CD14-positive monocyte (primary cell): ENCODE measurements around the gene KCTD7. TPM values are rescaled to one million over a fixed set of nuclear protein-coding genes. Genes with fewer than 3 reads are reported as not detected.
"Not testable (repeated sequence)": the region's sequence is repeated elsewhere in the genome, so short reads cannot be mapped to it uniquely, and the experiment has no call there.

ENCODE experiments used
- DNase-seq, 3 donors: peaks; one replicate each; pipeline ENCODE4 v3.0.0-alpha.2; 2011 to 2022
- H2AFZ ChIP-seq: 2 replicates; pipeline ENCODE4 v1.6.0; 2012; ENCODE audit warnings: mild to moderate bottlenecking, low read depth, low read length, inconsistent platforms; ENCODE audit not compliant: insufficient read depth, poor library complexity, severe bottlenecking
- H3K27ac ChIP-seq, 2 donors: 1 replicate in 1 of 2; 2 replicates in 1 of 2; pipeline ENCODE4 v1.5.1; 2012 to 2013; ENCODE audit warnings: low read length in 2 of 2, control low read depth in 1 of 2, inconsistent platforms in 1 of 2, low read depth in 1 of 2, mild to moderate bottlenecking in 1 of 2
- H3K27me3 ChIP-seq, 2 donors: one replicate each; pipeline versions ENCODE4 v1.6.0 to v1.6.1; 2011 to 2013; ENCODE audit warnings: low read length in 2 of 2; ENCODE audit not compliant: control insufficient read depth in 2 of 2, insufficient read depth in 2 of 2
- H3K36me3 ChIP-seq, 2 donors: replicated peaks in 1 of 2; 1 replicate in 1 of 2; 2 replicates in 1 of 2; pipeline versions ENCODE4 v1.5.1 to v1.6.1; 2012 to 2013; ENCODE audit warnings: low read length in 2 of 2, control low read depth in 1 of 2, inconsistent platforms in 1 of 2, mild to moderate bottlenecking in 1 of 2; ENCODE audit not compliant: insufficient read depth in 2 of 2, control insufficient read depth in 1 of 2
- H3K4me1 ChIP-seq, 2 donors: 1 replicate in 1 of 2; 2 replicates in 1 of 2; pipeline versions ENCODE4 v1.5.1 to v1.6.1; 2012 to 2013; ENCODE audit warnings: low read length in 2 of 2, control low read depth in 1 of 2, inconsistent platforms in 1 of 2, mild to moderate bottlenecking in 1 of 2, moderate library complexity in 1 of 2; ENCODE audit not compliant: insufficient read depth in 2 of 2, control insufficient read depth in 1 of 2
- H3K4me2 ChIP-seq: replicated peaks from 2 replicates; pipeline ENCODE3; 2012; ENCODE audit warnings: low read length, moderate library complexity, mild to moderate bottlenecking; ENCODE audit not compliant: poor library complexity, severe bottlenecking; ENCODE audit errors: extremely low read depth
- H3K4me3 ChIP-seq, 3 experiments: fragments of 200-600 bp in 1 of 3; sonication (generic) in 1 of 3; replicated peaks in 1 of 3; 1 replicate in 2 of 3; 2 replicates in 1 of 3; pipeline ENCODE4 v1.5.1; 2011 to 2013; ENCODE audit warnings: low read length in 3 of 3, mild to moderate bottlenecking in 3 of 3, control low read depth in 2 of 3, low read depth in 2 of 3, inconsistent platforms in 1 of 3, moderate library complexity in 1 of 3
- H3K79me2 ChIP-seq: 2 replicates; pipeline ENCODE4 v1.6.0; 2012; ENCODE audit warnings: mild to moderate bottlenecking, control low read depth, inconsistent platforms, low read length, moderate library complexity; ENCODE audit not compliant: insufficient read depth
- H3K9ac ChIP-seq: 2 replicates; pipeline ENCODE4 v1.6.0; 2017; ENCODE audit warnings: low read length, mild to moderate bottlenecking; ENCODE audit not compliant: insufficient read depth, poor library complexity, severe bottlenecking
- H3K9me3 ChIP-seq, 2 donors: replicated peaks in 1 of 2; 1 replicate in 1 of 2; 2 replicates in 1 of 2; pipeline versions ENCODE4 v1.5.1 to v1.6.1; 2012 to 2013; ENCODE audit warnings: low read length in 2 of 2, control low read depth in 1 of 2; ENCODE audit not compliant: control insufficient read depth in 1 of 2, insufficient read depth in 1 of 2
- H4K20me1 ChIP-seq: 2 replicates; pipeline ENCODE4 v1.6.0; 2012; ENCODE audit warnings: mild to moderate bottlenecking, low read length, control low read depth, moderate library complexity; ENCODE audit not compliant: insufficient read depth
- H3K27ac Mint-ChIP-seq, 7 donors: one replicate each; pipeline ENCODE4 v1.8.0; 2020; ENCODE audit warnings: mild to moderate bottlenecking in 7 of 7, mixed read lengths in 7 of 7, moderate library complexity in 6 of 7, inconsistent platforms in 2 of 7
- H3K27me3 Mint-ChIP-seq, 3 donors: one replicate each; pipeline ENCODE4 v1.8.0; 2021 to 2022; ENCODE audit warnings: low read depth in 3 of 3, mild to moderate bottlenecking in 3 of 3, mixed read lengths in 3 of 3, moderate library complexity in 3 of 3, inconsistent platforms in 1 of 3
- H3K36me3 Mint-ChIP-seq, 2 donors: one replicate each; pipeline ENCODE4 v1.8.0; 2020; ENCODE audit warnings: mixed read lengths in 2 of 2, inconsistent platforms in 1 of 2, mild to moderate bottlenecking in 1 of 2
- H3K4me1 Mint-ChIP-seq: one replicate; pipeline ENCODE4 v1.8.0; 2020; ENCODE audit warnings: mild to moderate bottlenecking, mixed read lengths
- H3K4me3 Mint-ChIP-seq, 2 donors: one replicate each; pipeline ENCODE4 v1.8.0; 2020; ENCODE audit warnings: mild to moderate bottlenecking in 2 of 2, mixed read lengths in 2 of 2, moderate library complexity in 1 of 2
- H3K9me3 Mint-ChIP-seq, 7 donors: one replicate each; pipeline ENCODE4 v1.8.0; 2020 to 2022; ENCODE audit warnings: mixed read lengths in 7 of 7, mild to moderate bottlenecking in 6 of 7, moderate library complexity in 6 of 7, inconsistent platforms in 2 of 7
- CTCF ChIP-seq: fragments of 200-600 bp; IDR thresholded peaks from one replicate; pipeline ENCODE4 v1.8.0; 2022; ENCODE audit warnings: antibody characterized with exemption, mild to moderate bottlenecking
- WGBS: methylation state at CpG from one replicate; pipeline ENCODE4 v1.1.5; 2013; ENCODE audit warnings: missing lambda C conversion rate; ENCODE audit not compliant: insufficient coverage; 5-methylcytosine and 5-hydroxymethylcytosine counted together
- intact Hi-C, 2 donors: fragments of 100-400 bp; cut with micrococcal nuclease; formaldehyde crosslinking; loops; one replicate each; pipeline versions ENCODE4 v1.15.0 to v1.15.1; 2023
- polyA plus RNA-seq, 3 donors: library from polyadenylated mRNA; depleted of rRNA in 1 of 3; unstranded in 2 of 3; stranded (reverse) in 1 of 3; fragments of 300-500 nt in 2 of 3; fragments of >200 nt in 1 of 3; fragmentation: Illumina TruSeq in 2 of 3; gene quantifications; 1 replicate in 2 of 3; 2 replicates in 1 of 3; pipeline ENCODE4 v1.2.3, GENCODE V29; 2012 to 2021

Gene KCTD7
- polyA plus RNA-seq, 3 donors = 1.8 to 9.2 (median 2.7) TPM

DNA sequence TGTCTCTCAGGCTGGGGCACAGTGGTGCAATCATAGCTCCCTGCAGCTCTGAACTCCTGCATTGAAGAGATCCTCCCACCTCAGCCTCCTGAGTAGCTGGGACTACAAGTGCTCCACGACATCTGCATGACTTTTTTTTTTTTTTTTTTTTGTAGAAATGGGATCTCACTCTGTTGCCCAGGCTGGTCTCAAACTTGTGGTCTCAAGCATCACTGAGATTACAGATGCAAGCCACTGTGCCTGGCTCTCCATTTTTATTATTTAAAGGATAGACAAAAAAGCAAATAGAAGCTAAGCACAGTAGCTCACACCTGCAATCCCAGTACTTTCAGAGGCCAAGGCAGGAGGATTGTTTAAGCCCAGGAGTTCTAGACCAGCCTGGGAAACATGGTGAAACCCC lies 13.0 kb upstream of the KCTD7 start:
- intact Hi-C loops = no loop called here
- no peak overlapping the region for H3K4me3 Mint-ChIP-seq
- no peak for DNase-seq
- no peak for TF ChIP-seq CTCF
- no peaks in the 10 kb centered on the region for H3K36me3 Mint-ChIP-seq
- Histone ChIP-seq H3K27me3 (peaks cover 0 to 2% of the 10 kb centered on the region in 2 donors), H3K36me3 (no peaks in the 10 kb centered on the region), H3K9ac (no peak overlapping the region), H3K27ac (no peak overlapping the region), H3K79me2 (no peaks in the 10 kb centered on the region), H3K4me1 (no peaks in the 10 kb centered on the region), H3K9me3 (peaks cover 0 to 4% of the 10 kb centered on the region in 2 donors), H2AFZ (no peak overlapping the region), H4K20me1 (no peaks in the 10 kb centered on the region), H3K4me2 (no peak overlapping the region), H3K4me3 (no peak overlapping the region)
- H3K27ac Mint-ChIP-seq = no peak overlapping the region
- H3K9me3 Mint-ChIP-seq = peaks cover 3 to 13% (median 10%) of the 10 kb centered on the region in 7 donors
- peaks cover 7 to 53% (median 27%) of the 10 kb centered on the region in 3 donors for H3K27me3 Mint-ChIP-seq
- WGBS = no CpG with 5 or more reads among the region's 1 CpG
- H3K4me1 Mint-ChIP-seq = no peaks in the 10 kb centered on the region

GRCh38 chr7:66617295-66617694 lies 11.4 kb upstream of the KCTD7 start:
- no peaks in the 10 kb centered on the region for H3K79me2 ChIP-seq
- WGBS = 89% methylated on average over 5 of the region's 8 CpGs
- no peaks in the 10 kb centered on the region for H4K20me1 ChIP-seq
- Mint-ChIP-seq H3K9me3 (peaks cover 3 to 18% (median 7%) of the 10 kb centered on the region in 7 donors), H3K27me3 (peaks cover 10 to 59% (median 36%) of the 10 kb centered on the region in 3 donors), H3K27ac (no peak overlapping the region), H3K4me3 (no peak overlapping the region), H3K4me1 (no peaks in the 10 kb centered on the region), H3K36me3 (no peaks in the 10 kb centered on the region)
- no peak for DNase-seq
- H3K9me3 ChIP-seq = peaks cover 0 to 4% of the 10 kb centered on the region in 2 donors
- no peak for TF ChIP-seq CTCF
- no peaks in the 10 kb centered on the region for H3K36me3 ChIP-seq
- H3K4me1 ChIP-seq = no peaks in the 10 kb centered on the region
- intact Hi-C loops = no loop called here
- no peak overlapping the region for H2AFZ ChIP-seq
- H3K9ac ChIP-seq = no peak overlapping the region
- H3K27ac ChIP-seq = no peak overlapping the region
- no peak overlapping the region for H3K4me2 ChIP-seq
- H3K27me3 ChIP-seq = peaks cover 0 to 3% of the 10 kb centered on the region in 2 donors
- no peak overlapping the region for H3K4me3 ChIP-seq

DNA sequence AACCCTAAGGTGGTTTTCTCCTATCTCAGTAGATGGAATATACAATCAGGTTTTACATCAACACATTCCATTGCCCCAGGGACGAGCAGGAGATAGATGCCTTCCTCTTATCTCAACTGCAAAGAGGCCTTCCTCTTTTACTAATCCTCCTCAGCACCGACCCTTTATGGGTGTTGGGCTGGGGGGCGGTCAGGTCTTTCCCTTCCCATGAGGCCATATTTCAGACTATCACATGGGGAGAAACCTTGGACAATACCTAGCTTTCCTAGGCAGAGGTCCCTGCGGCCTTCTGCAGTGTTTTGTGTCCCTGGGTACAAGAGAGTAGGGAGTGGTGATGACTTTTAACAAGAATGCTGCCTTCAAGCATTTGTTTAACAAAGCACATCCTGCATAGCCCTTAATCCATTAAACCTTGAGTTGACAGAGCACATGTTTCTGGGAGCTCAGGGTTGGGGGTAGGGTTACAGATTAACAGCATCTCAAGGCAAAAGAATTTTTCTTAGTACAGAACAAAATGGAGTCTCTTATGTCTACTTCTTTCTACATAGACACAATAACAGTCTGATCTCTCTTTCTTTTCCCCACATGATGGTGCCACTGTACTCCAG lies 9.2 kb upstream of the KCTD7 start:
- H3K4me3 Mint-ChIP-seq, H3K36me3 ChIP-seq, H3K9ac ChIP-seq, H3K27ac Mint-ChIP-seq, H2AFZ ChIP-seq, H3K4me2 ChIP-seq, H3K27ac ChIP-seq, H3K79me2 ChIP-seq, intact Hi-C loops, DNase-seq, H3K4me1 ChIP-seq, H3K27me3 ChIP-seq, H3K9me3 ChIP-seq, H4K20me1 ChIP-seq, H3K4me3 ChIP-seq, H3K9me3 Mint-ChIP-seq, H3K36me3 Mint-ChIP-seq, H3K4me1 Mint-ChIP-seq: not testable (repeated sequence)
- peaks cover 15 to 74% (median 44%) of the 10 kb centered on the region in 3 donors for H3K27me3 Mint-ChIP-seq
- no CpG with 5 or more reads among the region's 4 CpGs for WGBS
